H9 (cell line): Measurements from ENCODE around the gene IQCM. TPM values are rescaled to one million over a fixed set of nuclear protein-coding genes. Genes with fewer than 3 reads are reported as not detected.

ENCODE experiments used
- DNase-seq: peaks from one replicate; pipeline ENCODE4 v3.0.0-alpha.2; 2017
- H2AFZ ChIP-seq: one replicate; pipeline ENCODE4 v1.6.1; 2013; ENCODE audit warnings: mild to moderate bottlenecking, low read length, control low read depth, moderate library complexity
- H2AK5ac ChIP-seq: 2 replicates; pipeline ENCODE4 v1.6.1; 2013; ENCODE audit warnings: low read length, control low read depth, mixed read lengths; ENCODE audit not compliant: insufficient read length
- H2BK120ac ChIP-seq: one replicate; pipeline ENCODE4 v1.6.1; 2013; ENCODE audit warnings: low read depth, mild to moderate bottlenecking, low read length, control low read depth, inconsistent platforms; ENCODE audit not compliant: poor library complexity, severe bottlenecking
- H2BK12ac ChIP-seq: 2 replicates; pipeline ENCODE4 v1.6.1; 2013; ENCODE audit warnings: low read length, control low read depth, mixed read lengths, low read depth; ENCODE audit not compliant: insufficient read length
- H2BK15ac ChIP-seq: 2 replicates; pipeline ENCODE4 v1.6.1; 2013; ENCODE audit warnings: low read depth, low read length, control low read depth
- H2BK20ac ChIP-seq: one replicate; pipeline ENCODE4 v1.6.1; 2013; ENCODE audit warnings: low read depth, mild to moderate bottlenecking, low read length, control low read depth, inconsistent platforms; ENCODE audit not compliant: poor library complexity, severe bottlenecking
- H2BK5ac ChIP-seq: 2 replicates; pipeline ENCODE4 v1.6.1; 2013; ENCODE audit warnings: low read length, control low read depth, mixed read lengths; ENCODE audit not compliant: insufficient read length
- H3K14ac ChIP-seq: 2 replicates; pipeline ENCODE4 v1.6.1; 2013; ENCODE audit warnings: low read length, control low read depth; ENCODE audit not compliant: insufficient read depth
- H3K18ac ChIP-seq: 2 replicates; pipeline ENCODE4 v1.6.1; 2013; ENCODE audit warnings: low read depth, mild to moderate bottlenecking, mixed read lengths, low read length, control low read depth; ENCODE audit not compliant: insufficient read length
- H3K23ac ChIP-seq: 2 replicates; pipeline ENCODE4 v1.6.1; 2013; ENCODE audit warnings: low read length, control low read depth, mixed read lengths, low read depth; ENCODE audit not compliant: insufficient read length
- H3K23me2 ChIP-seq: 2 replicates; pipeline ENCODE4 v1.6.1; 2013; ENCODE audit warnings: low read depth, mild to moderate bottlenecking, mixed read lengths, low read length, control low read depth; ENCODE audit not compliant: insufficient read length, poor library complexity, severe bottlenecking
- H3K27ac ChIP-seq: 2 replicates; pipeline ENCODE4 v1.5.1; 2013; ENCODE audit warnings: low read length, control low read depth, mixed read lengths, low read depth; ENCODE audit not compliant: insufficient read length
- H3K27me3 ChIP-seq: 2 replicates; pipeline ENCODE4 v1.6.1; 2013; ENCODE audit warnings: low read length, control low read depth, inconsistent platforms; ENCODE audit not compliant: insufficient read depth
- H3K4ac ChIP-seq: 2 replicates; pipeline ENCODE4 v1.6.1; 2013; ENCODE audit warnings: low read depth, mild to moderate bottlenecking, control low read depth, inconsistent platforms, low read length, moderate library complexity
- H3K4me1 ChIP-seq: 2 replicates; pipeline ENCODE4 v1.6.1; 2013; ENCODE audit warnings: low read length, control low read depth, inconsistent platforms; ENCODE audit not compliant: insufficient read depth
- H3K4me2 ChIP-seq: 2 replicates; pipeline ENCODE4 v1.6.1; 2013; ENCODE audit warnings: low read length, control low read depth, mixed read lengths; ENCODE audit not compliant: insufficient read length, insufficient read depth
- H3K56ac ChIP-seq: 2 replicates; pipeline ENCODE4 v1.6.1; 2013; ENCODE audit warnings: low read depth, mild to moderate bottlenecking, mixed read lengths, low read length, control low read depth; ENCODE audit not compliant: insufficient read length
- H3K79me1 ChIP-seq: 2 replicates; pipeline ENCODE4 v1.6.1; 2013; ENCODE audit warnings: low read depth, mild to moderate bottlenecking, moderate library complexity, low read length, control low read depth, inconsistent platforms; ENCODE audit not compliant: insufficient read depth, poor library complexity, severe bottlenecking
- H3K79me2 ChIP-seq: 2 replicates; pipeline ENCODE4 v1.6.1; 2013; ENCODE audit warnings: low read length, control low read depth, inconsistent platforms; ENCODE audit not compliant: insufficient read depth
- H3K9ac ChIP-seq: 2 replicates; pipeline ENCODE4 v1.6.1; 2013; ENCODE audit warnings: low read length, control low read depth, mixed read lengths; ENCODE audit not compliant: insufficient read length; ENCODE audit errors: extremely low read depth
- H3K9me3 ChIP-seq: one replicate; pipeline ENCODE4 v1.6.1; 2013; ENCODE audit warnings: low read depth, low read length, inconsistent platforms; ENCODE audit not compliant: control insufficient read depth
- H3T11ph ChIP-seq: one replicate; pipeline ENCODE4 v1.6.1; 2013; ENCODE audit warnings: mild to moderate bottlenecking, low read length, control low read depth, inconsistent platforms
- H4K20me1 ChIP-seq: one replicate; pipeline ENCODE4 v1.6.1; 2013; ENCODE audit not compliant: control insufficient read depth, insufficient read length, insufficient read depth
- H4K5ac ChIP-seq: 2 replicates; pipeline ENCODE4 v1.6.1; 2013; ENCODE audit warnings: low read depth, mild to moderate bottlenecking, mixed read lengths, low read length, control low read depth; ENCODE audit not compliant: insufficient read length
- H4K8ac ChIP-seq: replicated peaks from 2 replicates; pipeline ENCODE4 v1.6.1; 2013; ENCODE audit warnings: low read length, control low read depth, mixed read lengths, low read depth; ENCODE audit not compliant: insufficient read length
- H4K91ac ChIP-seq: 2 replicates; pipeline ENCODE4 v1.6.1; 2013; ENCODE audit warnings: low read depth, mild to moderate bottlenecking, moderate library complexity, mixed read lengths, low read length, control low read depth; ENCODE audit not compliant: insufficient read length
- H3K27ac Mint-ChIP-seq, 3 experiments: 2 replicates in 2 of 3; 3 replicates in 1 of 3; pipeline ENCODE4 v1.8.0; 2020 to 2021; ENCODE audit warnings: mixed read lengths in 3 of 3, mild to moderate bottlenecking in 1 of 3, moderate library complexity in 1 of 3
- H3K27me3 Mint-ChIP-seq: 2 replicates; pipeline ENCODE4 v1.8.0; 2021; ENCODE audit warnings: low read depth, mild to moderate bottlenecking, moderate library complexity, mixed read lengths
- H3K36me3 Mint-ChIP-seq, 3 experiments: 2 replicates in 2 of 3; 3 replicates in 1 of 3; pipeline ENCODE4 v1.8.0; 2020 to 2021; ENCODE audit warnings: low read depth in 3 of 3, mixed read lengths in 3 of 3; ENCODE audit not compliant: insufficient read depth in 1 of 3
- H3K4me1 Mint-ChIP-seq, 2 experiments: 2 replicates each; pipeline ENCODE4 v1.8.0; 2020; ENCODE audit warnings: mixed read lengths in 2 of 2
- H3K4me3 Mint-ChIP-seq, 2 experiments: 2 replicates in 1 of 2; 3 replicates in 1 of 2; pipeline ENCODE4 v1.8.0; 2020 to 2021; ENCODE audit warnings: mild to moderate bottlenecking in 2 of 2, mixed read lengths in 2 of 2, moderate library complexity in 1 of 2
- H3K9me3 Mint-ChIP-seq, 2 experiments: 2 replicates in 1 of 2; 3 replicates in 1 of 2; pipeline ENCODE4 v1.8.0; 2020; ENCODE audit warnings: mild to moderate bottlenecking in 2 of 2, mixed read lengths in 2 of 2, moderate library complexity in 1 of 2
- WGBS: extraction: QIAGEN DNeasy Blood & Tissue Kit; methylation state at CpG from one replicate; pipeline ENCODE4 v1.1.7; 2013; ENCODE audit warnings: missing lambda C conversion rate, low lambda C conversion rate, mixed read lengths; ENCODE audit not compliant: insufficient read length; ENCODE audit errors: extremely low coverage; 5-methylcytosine and 5-hydroxymethylcytosine counted together
- total RNA-seq: library from RNA; stranded (reverse); gene quantifications from 2 replicates; pipeline ENCODE4 v1.2.1, GENCODE V29; 2021
- TF ChIP-seq, protein P1 (sequence below): fragments of 200-600 bp; sonication (generic); conservative IDR thresholded peaks from 3 replicates; pipeline ENCODE4 v1.8.0; 2021; ENCODE audit warnings: antibody characterized with exemption, mild to moderate bottlenecking

IQCM gene
- total RNA-seq, 1 experiment from 2014 or later = 0.15 TPM

GRCh38 chr4:149404143-149404542 lies 411.5 kb downstream of the IQCM start:
- no peaks in the 10 kb centered on the region for H3K27me3 ChIP-seq
- H4K5ac ChIP-seq = no peak overlapping the region
- no peaks in the 10 kb centered on the region for H3K4me1 Mint-ChIP-seq
- H3K27ac ChIP-seq = no peak overlapping the region
- H3K4ac ChIP-seq = no peak overlapping the region
- no peak overlapping the region for H3K14ac ChIP-seq
- H2BK20ac ChIP-seq = no peak overlapping the region
- H3K23me2 ChIP-seq = no peaks in the 10 kb centered on the region
- H4K20me1 ChIP-seq = no peaks in the 10 kb centered on the region
- H3K4me3 Mint-ChIP-seq = no peak overlapping the region
- H3K18ac ChIP-seq = no peak overlapping the region
- H4K8ac ChIP-seq = no peak overlapping the region
- no peak overlapping the region for H2BK12ac ChIP-seq
- H3K4me2 ChIP-seq = no peak overlapping the region
- H3K9ac ChIP-seq = no peak overlapping the region
- WGBS = no CpG with 5 or more reads among the region's 3 CpGs
- no peak overlapping the region for H3T11ph ChIP-seq
- no peak overlapping the region for H2BK15ac ChIP-seq
- no peak overlapping the region for H2AK5ac ChIP-seq
- no peak overlapping the region for H3K23ac ChIP-seq
- no peaks in the 10 kb centered on the region for H3K79me1 ChIP-seq
- no peak overlapping the region for H2BK5ac ChIP-seq
- no peaks in the 10 kb centered on the region for H3K27me3 Mint-ChIP-seq
- H2BK120ac ChIP-seq = no peak overlapping the region
- no peaks in the 10 kb centered on the region for H3K4me1 ChIP-seq
- no peak overlapping the region for H2AFZ ChIP-seq
- DNase-seq = no peak
- H3K9me3 ChIP-seq = no peaks in the 10 kb centered on the region
- no peaks in the 10 kb centered on the region for H3K36me3 Mint-ChIP-seq
- no peak overlapping the region for H4K91ac ChIP-seq
- H3K27ac Mint-ChIP-seq = no peak overlapping the region
- no peaks in the 10 kb centered on the region for H3K79me2 ChIP-seq
- no peak overlapping the region for H3K56ac ChIP-seq
- no peaks in the 10 kb centered on the region for H3K9me3 Mint-ChIP-seq
- TF ChIP-seq, protein P1, sequence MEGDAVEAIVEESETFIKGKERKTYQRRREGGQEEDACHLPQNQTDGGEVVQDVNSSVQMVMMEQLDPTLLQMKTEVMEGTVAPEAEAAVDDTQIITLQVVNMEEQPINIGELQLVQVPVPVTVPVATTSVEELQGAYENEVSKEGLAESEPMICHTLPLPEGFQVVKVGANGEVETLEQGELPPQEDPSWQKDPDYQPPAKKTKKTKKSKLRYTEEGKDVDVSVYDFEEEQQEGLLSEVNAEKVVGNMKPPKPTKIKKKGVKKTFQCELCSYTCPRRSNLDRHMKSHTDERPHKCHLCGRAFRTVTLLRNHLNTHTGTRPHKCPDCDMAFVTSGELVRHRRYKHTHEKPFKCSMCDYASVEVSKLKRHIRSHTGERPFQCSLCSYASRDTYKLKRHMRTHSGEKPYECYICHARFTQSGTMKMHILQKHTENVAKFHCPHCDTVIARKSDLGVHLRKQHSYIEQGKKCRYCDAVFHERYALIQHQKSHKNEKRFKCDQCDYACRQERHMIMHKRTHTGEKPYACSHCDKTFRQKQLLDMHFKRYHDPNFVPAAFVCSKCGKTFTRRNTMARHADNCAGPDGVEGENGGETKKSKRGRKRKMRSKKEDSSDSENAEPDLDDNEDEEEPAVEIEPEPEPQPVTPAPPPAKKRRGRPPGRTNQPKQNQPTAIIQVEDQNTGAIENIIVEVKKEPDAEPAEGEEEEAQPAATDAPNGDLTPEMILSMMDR = no peak
